SK-N-SH (cell line): Measurements from ENCODE around the gene MYOM3. TPM values are rescaled to one million over a fixed set of nuclear protein-coding genes. Genes with fewer than 3 reads are reported as not detected.

Experiments used
- CTCF ChIA-PET: fragments of 300-600, 350-600 bp; formaldehyde crosslinking; extraction: SDS; loops from one replicate; lab custom pipeline; 2021; lab: Yijun Ruan, JAX
- POLR2A ChIA-PET: fragments of 350-600 bp; sonication (Branson Sonifier 250); formaldehyde crosslinking; extraction: SDS; loops from one replicate; lab custom pipeline; 2020; ENCODE audit warnings: antibody characterized with exemption, inconsistent platforms; lab: Yijun Ruan, JAX
- DNase-seq: peaks from one replicate; pipeline ENCODE4 v3.0.0; 2012
- H2AFZ ChIP-seq: fragments of 200-600 bp; sonication (generic); 2 replicates; pipeline ENCODE4 v1.8.1; 2016; ENCODE audit warnings: antibody characterized with exemption, mild to moderate bottlenecking, low read depth
- H3F3A ChIP-seq: fragments of 200-600 bp; sonication (generic); replicated peaks from 2 replicates; pipeline ENCODE3; 2016; ENCODE audit warnings: antibody characterized with exemption, mild to moderate bottlenecking; ENCODE audit not compliant: insufficient read depth
- H3K27ac ChIP-seq, 2 experiments: fragments of 200-500 bp in 1 of 2; fragments of 200-600 bp in 1 of 2; sonication (Bioruptor generic) in 1 of 2; sonication (generic), shearing (Covaris generic) in 1 of 2; 2 replicates each; pipeline versions ENCODE4 v1.5.1 to v1.6.1; 2014 to 2016; ENCODE audit warnings: low read depth in 2 of 2, inconsistent platforms in 1 of 2, low read length in 1 of 2, mild to moderate bottlenecking in 1 of 2, mixed read lengths in 1 of 2
- H3K27me3 ChIP-seq: fragments of 200-600 bp; sonication (generic), shearing (Covaris generic); 2 replicates; pipeline ENCODE4 v1.6.1; 2016; ENCODE audit warnings: mixed run types; ENCODE audit not compliant: insufficient read depth
- H3K36me3 ChIP-seq, 2 experiments: fragments of 200-500 bp in 1 of 2; fragments of 200-600 bp in 1 of 2; sonication (Bioruptor generic) in 1 of 2; sonication (generic) in 1 of 2; replicated peaks in 1 of 2; 2 replicates each; pipeline versions ENCODE3 to v1.5.1; 2014 to 2016; ENCODE audit warnings: low read length in 1 of 2, mild to moderate bottlenecking in 1 of 2; ENCODE audit not compliant: insufficient read depth in 2 of 2, control insufficient read depth in 1 of 2
- H3K4me1 ChIP-seq, 2 experiments: fragments of 200-500 bp in 1 of 2; fragments of 200-600 bp in 1 of 2; sonication (Bioruptor generic) in 1 of 2; sonication (generic), shearing (Covaris generic) in 1 of 2; 2 replicates each; pipeline versions ENCODE4 v1.5.1 to v1.6.1; 2014 to 2016; ENCODE audit warnings: low read depth in 1 of 2, low read length in 1 of 2, mixed run types in 1 of 2; ENCODE audit not compliant: insufficient read depth in 2 of 2, control insufficient read depth in 1 of 2
- H3K4me2 ChIP-seq: fragments of 200-600 bp; sonication (generic), shearing (Covaris generic); 2 replicates; pipeline ENCODE4 v1.6.1; 2017; ENCODE audit warnings: mixed run types
- H3K4me3 ChIP-seq, 2 experiments: fragments of 200-500 bp in 1 of 2; fragments of 200-600 bp in 1 of 2; sonication (Bioruptor generic) in 1 of 2; sonication (generic), shearing (Covaris generic) in 1 of 2; 2 replicates each; pipeline versions ENCODE4 v1.5.1 to v1.8.1; 2014 to 2016; ENCODE audit warnings: low read depth in 2 of 2, inconsistent platforms in 1 of 2, low read length in 1 of 2, mild to moderate bottlenecking in 1 of 2, mixed read lengths in 1 of 2, moderate library complexity in 1 of 2
- H3K79me2 ChIP-seq: fragments of 200-600 bp; sonication (generic); 2 replicates; pipeline ENCODE4 v1.8.1; 2017; ENCODE audit warnings: mild to moderate bottlenecking; ENCODE audit not compliant: insufficient read depth
- H3K9ac ChIP-seq: fragments of 200-600 bp; sonication (generic); 2 replicates; pipeline ENCODE4 v1.6.1; 2017; ENCODE audit warnings: mixed run types
- H3K9me2 ChIP-seq: fragments of 200-600 bp; sonication (generic); 2 replicates; pipeline ENCODE4 v1.6.1; 2017; ENCODE audit warnings: mixed run types
- H3K9me3 ChIP-seq: fragments of 200-600 bp; sonication (generic); 2 replicates; pipeline ENCODE4 v1.6.1; 2017; ENCODE audit warnings: mixed run types, mild to moderate bottlenecking, moderate library complexity
- H4K20me1 ChIP-seq: fragments of 200-600 bp; sonication (generic); 2 replicates; pipeline ENCODE4 v1.6.1; 2017; ENCODE audit warnings: mild to moderate bottlenecking, mixed run types; ENCODE audit not compliant: insufficient read depth
- CHD2 ChIP-seq: fragments of 150-350 bp; IDR thresholded peaks from 2 replicates; pipeline ENCODE4 v1.6.1; 2018; ENCODE audit warnings: low read length; ENCODE audit not compliant: partially characterized antibody
- ELF1 ChIP-seq: IDR thresholded peaks from 2 replicates; pipeline ENCODE4 v1.4.0; 2012
- EZH2phosphoT487 ChIP-seq: fragments of 200-600 bp; sonication (generic); IDR thresholded peaks from 2 replicates; pipeline ENCODE4 v1.6.1; 2017; ENCODE audit warnings: low read depth, mixed run types, mild to moderate bottlenecking, antibody characterized with exemption, moderate library complexity, borderline replicate concordance
- FOSL2 ChIP-seq: IDR thresholded peaks from 2 replicates; pipeline ENCODE4 v1.4.0; 2012; ENCODE audit warnings: low read depth, mild to moderate bottlenecking, moderate library complexity, borderline replicate concordance
- GATA2 ChIP-seq: sonication (generic); formaldehyde crosslinking; IDR thresholded peaks from 2 replicates; pipeline ENCODE4 v1.5.0; 2020; ENCODE audit warnings: mild to moderate bottlenecking, missing genetic modification reagents
- JUND ChIP-seq: IDR thresholded peaks from 2 replicates; pipeline ENCODE4 v1.4.0; 2012
- MEF2A ChIP-seq: IDR thresholded peaks from 2 replicates; pipeline ENCODE4 v1.4.0; 2012; ENCODE audit warnings: low read depth, borderline replicate concordance
- MXI1 ChIP-seq: IDR thresholded peaks from 2 replicates; pipeline ENCODE4 v1.6.1; 2012; ENCODE audit warnings: mild to moderate bottlenecking, low read depth, low read length, improper control_type of control experiment
- NFIC ChIP-seq: IDR thresholded peaks from 2 replicates; pipeline ENCODE4 v1.4.0; 2012; ENCODE audit warnings: borderline replicate concordance
- NRF1 ChIP-seq: IDR thresholded peaks from 2 replicates; pipeline ENCODE4 v1.6.1; 2012; ENCODE audit warnings: low read depth, mild to moderate bottlenecking, low read length
- POLR2AphosphoS5 ChIP-seq: IDR thresholded peaks from 2 replicates; pipeline ENCODE4 v1.6.1; 2012; ENCODE audit warnings: low read depth, low read length
- RAD21 ChIP-seq: IDR thresholded peaks from 2 replicates; pipeline ENCODE4 v1.6.1; 2012; ENCODE audit warnings: mild to moderate bottlenecking, low read length
- RCOR1 ChIP-seq: fragments of 150-350 bp; IDR thresholded peaks from 2 replicates; pipeline ENCODE4 v1.6.1; 2017; ENCODE audit warnings: antibody characterized with exemption, low read length
- RFX5 ChIP-seq: IDR thresholded peaks from 2 replicates; pipeline ENCODE4 v1.6.1; 2012; ENCODE audit warnings: mild to moderate bottlenecking, improper control_type of control experiment, low read length
- RXRA ChIP-seq: IDR thresholded peaks from 2 replicates; pipeline ENCODE4 v1.4.0; 2012; ENCODE audit warnings: low read depth, mild to moderate bottlenecking, borderline replicate concordance
- SIN3A ChIP-seq: IDR thresholded peaks from 2 replicates; pipeline ENCODE4 v1.6.1; 2012; ENCODE audit warnings: low read depth, mild to moderate bottlenecking, low read length, moderate library complexity, borderline replicate concordance
- SMC3 ChIP-seq: IDR thresholded peaks from 2 replicates; pipeline ENCODE4 v1.6.1; 2012; ENCODE audit warnings: low read depth, low read length, improper control_type of control experiment
- TCF12 ChIP-seq: IDR thresholded peaks from 2 replicates; pipeline ENCODE4 v1.4.0; 2012
- TEAD4 ChIP-seq: IDR thresholded peaks from 2 replicates; pipeline ENCODE4 v1.4.0; 2012; ENCODE audit warnings: mild to moderate bottlenecking, borderline replicate concordance; ENCODE audit not compliant: insufficient read depth
- WGBS: methylation state at CpG from one replicate; pipeline ENCODE4 v1.1.6; 2017; ENCODE audit warnings: low lambda C conversion rate; 5-methylcytosine and 5-hydroxymethylcytosine counted together
- polyA plus RNA-seq, 3 experiments: library from polyadenylated mRNA; depleted of rRNA; stranded (reverse); fragments of >200 nt; gene quantifications; 2 replicates each; pipeline ENCODE4 v1.2.3, GENCODE V29; 2012
- TF ChIP-seq, protein P1 (sequence below): fragments of 200-600 bp; sonication (generic); IDR thresholded peaks from 2 replicates; pipeline ENCODE4 v1.6.1; 2017; ENCODE audit warnings: antibody characterized with exemption, mild to moderate bottlenecking, moderate library complexity
- TF ChIP-seq, protein P2 (sequence below): IDR thresholded peaks from 2 replicates; pipeline ENCODE4 v1.4.0; 2012; ENCODE audit warnings: low read depth, borderline replicate concordance
- TF ChIP-seq, protein P3 (sequence below): IDR thresholded peaks from 2 replicates; pipeline ENCODE4 v1.4.0; 2012; ENCODE audit warnings: low read depth, borderline replicate concordance

The MYOM3 gene
- polyA plus RNA-seq, 1 of the 3 experiments (the other 2 are of a cell fraction), result 0.02 TPM

DNA sequence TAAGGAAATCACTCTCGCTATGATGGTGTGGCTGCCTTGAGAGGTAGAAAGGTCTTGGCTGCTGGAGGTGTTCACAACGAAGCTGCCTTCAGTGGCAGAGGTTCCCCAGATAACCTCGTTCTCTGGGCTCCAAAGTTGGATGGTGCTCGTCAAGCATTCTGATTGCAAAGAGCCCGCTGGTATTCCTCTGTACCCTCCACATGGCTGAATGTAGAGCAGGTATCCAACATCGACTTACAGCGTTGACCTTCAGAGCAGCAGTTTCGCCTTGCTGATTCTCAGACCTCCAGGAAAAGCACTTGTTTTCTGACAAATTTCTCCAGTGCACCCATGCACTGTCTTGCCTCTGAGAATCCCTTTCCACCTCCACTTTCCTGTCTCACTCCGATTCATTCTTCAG, 35.3 kb upstream of the MYOM3 start (continued):
- TF ChIP-seq, protein P1, sequence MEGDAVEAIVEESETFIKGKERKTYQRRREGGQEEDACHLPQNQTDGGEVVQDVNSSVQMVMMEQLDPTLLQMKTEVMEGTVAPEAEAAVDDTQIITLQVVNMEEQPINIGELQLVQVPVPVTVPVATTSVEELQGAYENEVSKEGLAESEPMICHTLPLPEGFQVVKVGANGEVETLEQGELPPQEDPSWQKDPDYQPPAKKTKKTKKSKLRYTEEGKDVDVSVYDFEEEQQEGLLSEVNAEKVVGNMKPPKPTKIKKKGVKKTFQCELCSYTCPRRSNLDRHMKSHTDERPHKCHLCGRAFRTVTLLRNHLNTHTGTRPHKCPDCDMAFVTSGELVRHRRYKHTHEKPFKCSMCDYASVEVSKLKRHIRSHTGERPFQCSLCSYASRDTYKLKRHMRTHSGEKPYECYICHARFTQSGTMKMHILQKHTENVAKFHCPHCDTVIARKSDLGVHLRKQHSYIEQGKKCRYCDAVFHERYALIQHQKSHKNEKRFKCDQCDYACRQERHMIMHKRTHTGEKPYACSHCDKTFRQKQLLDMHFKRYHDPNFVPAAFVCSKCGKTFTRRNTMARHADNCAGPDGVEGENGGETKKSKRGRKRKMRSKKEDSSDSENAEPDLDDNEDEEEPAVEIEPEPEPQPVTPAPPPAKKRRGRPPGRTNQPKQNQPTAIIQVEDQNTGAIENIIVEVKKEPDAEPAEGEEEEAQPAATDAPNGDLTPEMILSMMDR, result no peak
- TF ChIP-seq MXI1 (no peak), TEAD4 (no peak), TCF12 (no peak), SIN3A (no peak), RCOR1 (no peak), JUND (no peak), GATA2 (CRISPR knock-in tag) (no peak), SMC3 (no peak), NFIC (no peak), EZH2phosphoT487 (no peak)
- TF ChIP-seq, protein P2, sequence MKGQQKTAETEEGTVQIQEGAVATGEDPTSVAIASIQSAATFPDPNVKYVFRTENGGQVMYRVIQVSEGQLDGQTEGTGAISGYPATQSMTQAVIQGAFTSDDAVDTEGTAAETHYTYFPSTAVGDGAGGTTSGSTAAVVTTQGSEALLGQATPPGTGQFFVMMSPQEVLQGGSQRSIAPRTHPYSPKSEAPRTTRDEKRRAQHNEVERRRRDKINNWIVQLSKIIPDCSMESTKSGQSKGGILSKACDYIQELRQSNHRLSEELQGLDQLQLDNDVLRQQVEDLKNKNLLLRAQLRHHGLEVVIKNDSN, result no peak

DNA sequence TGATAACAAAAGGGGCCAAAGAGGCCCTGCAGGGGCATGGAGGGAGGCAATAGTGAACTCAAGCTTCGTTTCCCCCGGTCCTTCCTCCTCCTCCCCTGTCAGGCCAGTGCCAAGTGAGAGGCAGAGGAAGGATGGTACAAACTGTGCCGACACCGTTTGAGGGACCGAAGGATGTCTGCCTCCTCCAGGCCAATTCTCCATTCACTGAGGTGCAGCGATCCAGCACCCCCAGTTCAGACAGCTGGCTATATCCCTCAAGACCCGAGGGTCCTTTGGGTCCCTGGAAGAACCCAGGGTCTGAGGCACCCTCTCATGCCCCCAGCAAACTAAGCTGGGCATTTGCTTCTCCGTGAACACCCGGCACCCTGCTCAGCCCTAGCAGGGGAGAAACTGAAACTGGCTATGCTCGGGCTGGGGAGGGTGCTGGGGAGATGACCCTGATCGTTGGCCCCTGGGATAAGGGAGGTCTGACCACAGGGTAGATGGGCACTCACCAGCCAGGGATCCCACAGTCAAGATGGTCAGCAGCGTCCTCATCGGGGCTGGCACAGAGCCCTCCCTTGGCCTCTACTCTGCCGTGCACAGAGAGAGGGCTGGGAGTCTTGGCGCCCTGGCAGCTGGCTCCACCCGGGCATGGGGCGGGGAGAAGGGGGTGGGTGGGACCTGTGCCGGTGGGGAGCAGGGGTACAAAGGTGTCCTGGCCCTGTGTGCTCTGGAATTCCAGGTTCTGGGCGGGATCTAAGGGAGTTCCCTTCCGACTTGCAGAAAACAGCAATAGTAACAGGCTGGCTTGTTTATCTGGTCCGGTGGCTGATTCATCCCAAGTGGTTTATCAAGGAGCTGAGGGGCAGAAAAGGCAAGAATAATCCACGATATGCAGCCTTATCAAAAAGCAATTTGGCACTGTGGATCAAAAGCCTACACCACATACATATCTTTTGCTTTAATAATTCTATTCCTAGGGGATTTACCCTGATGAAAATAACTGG, 30.9 kb upstream of the MYOM3 start, which contains the start of gene IL22RA1:
IL22RA1 (minus strand) TSS at position 595 of the 989 bp plus-strand sequence; CDS start at position 537, 58 bp downstream.
- Histone ChIP-seq H3K9me2 (no peaks in the 10 kb centered on the region), H3K9me3 (no peaks in the 10 kb centered on the region), H2AFZ (0 out of 2 replicates have a peak within 1 kb of the TSS, but pooled peaks have one; percentile 22), H3K4me3 (no peak within 1 kb of the TSS), H3K4me2 (peak within 1 kb of the TSS; percentile 50; the same call in 1 of the 2 replicates), H3K27me3 (peaks cover 5% of the 10 kb centered on the region; the same call in 1 of the 2 replicates), H3K79me2 (no peaks in the 10 kb centered on the region), H3K4me1 (no peaks in the 10 kb centered on the region), H3F3A (no peaks in the 10 kb centered on the region), H3K27ac (no peak within 1 kb of the TSS)
- POLR2A ChIA-PET, result no interaction called here
- WGBS, result 74% methylated on average over 12 of the region's 22 CpGs
- no peak for DNase-seq
- TF ChIP-seq ELF1 (no peak), SIN3A (no peak), MEF2A (no peak), NRF1 (no peak), FOSL2 (no peak), EZH2phosphoT487 (no peak), RAD21 (no peak), RXRA (no peak), RFX5 (no peak), CHD2 (no peak), POLR2AphosphoS5 (no peak)
- TF ChIP-seq, protein P3, sequence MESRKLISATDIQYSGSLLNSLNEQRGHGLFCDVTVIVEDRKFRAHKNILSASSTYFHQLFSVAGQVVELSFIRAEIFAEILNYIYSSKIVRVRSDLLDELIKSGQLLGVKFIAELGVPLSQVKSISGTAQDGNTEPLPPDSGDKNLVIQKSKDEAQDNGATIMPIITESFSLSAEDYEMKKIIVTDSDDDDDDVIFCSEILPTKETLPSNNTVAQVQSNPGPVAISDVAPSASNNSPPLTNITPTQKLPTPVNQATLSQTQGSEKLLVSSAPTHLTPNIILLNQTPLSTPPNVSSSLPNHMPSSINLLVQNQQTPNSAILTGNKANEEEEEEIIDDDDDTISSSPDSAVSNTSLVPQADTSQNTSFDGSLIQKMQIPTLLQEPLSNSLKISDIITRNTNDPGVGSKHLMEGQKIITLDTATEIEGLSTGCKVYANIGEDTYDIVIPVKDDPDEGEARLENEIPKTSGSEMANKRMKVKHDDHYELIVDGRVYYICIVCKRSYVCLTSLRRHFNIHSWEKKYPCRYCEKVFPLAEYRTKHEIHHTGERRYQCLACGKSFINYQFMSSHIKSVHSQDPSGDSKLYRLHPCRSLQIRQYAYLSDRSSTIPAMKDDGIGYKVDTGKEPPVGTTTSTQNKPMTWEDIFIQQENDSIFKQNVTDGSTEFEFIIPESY, result no peak
- TF ChIP-seq, all 33 proteins: peak for 0
- Histone ChIP-seq H4K20me1 (no peaks in the 10 kb centered on the region), H3K9ac (no peak within 1 kb of the TSS), H3K36me3 (no peaks in the 10 kb centered on the region)
- CTCF ChIA-PET, result interaction anchor here (1.1 to 4.1 kb wide), 6 partner anchors 8 to 274 kb away, joined by 3 to 32 read pairs (median 4); no protein-coding TSS in a partner anchor
